Prostate gland (tissue), 2 donors: ENCODE data around the gene GPR157.

Experiments
- CTCF ChIP-seq, 4 experiments: fragments of 200-600 bp in 2 of 4; fragments of 450-650 bp in 2 of 4; sonication (generic) in 2 of 4; IDR thresholded peaks; 1 replicate in 3 of 4; 2 replicates in 1 of 4; pipeline ENCODE4 v1.5.1; 2016 to 2019; ENCODE audit warnings: antibody characterized with exemption in 4 of 4, mild to moderate bottlenecking in 2 of 4, moderate library complexity in 2 of 4
- POLR2AphosphoS5 ChIP-seq: sonication (generic); formaldehyde crosslinking; IDR thresholded peaks from one replicate; pipeline ENCODE4 v1.6.1; 2017; ENCODE audit warnings: antibody characterized with exemption

DNA sequence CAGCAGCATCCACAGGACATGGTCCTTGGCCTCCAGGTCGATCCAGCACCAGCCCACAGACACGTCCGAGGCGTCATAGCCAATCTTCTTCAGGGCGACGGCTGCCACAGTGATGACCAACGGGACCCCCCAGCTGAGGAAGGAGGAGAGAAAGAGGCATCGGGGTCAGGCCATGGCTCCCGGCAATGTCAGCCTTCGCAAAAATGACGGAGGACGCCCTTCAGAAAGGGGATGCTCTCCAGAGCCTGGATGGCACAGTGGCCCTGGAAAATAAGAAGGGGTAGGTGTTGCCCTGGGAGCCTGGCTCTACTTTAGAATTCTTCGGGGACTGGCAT lies 17.6 kb downstream of the GPR157 start:
- TF ChIP-seq CTCF (IDR thresholded peaks at IDR 0.05) (no peak), POLR2AphosphoS5 (no peak)
